Keratinocyte (primary cell): Measurements from ENCODE around the gene TRAT1. TPM values are rescaled to one million over a fixed set of nuclear protein-coding genes. Genes with fewer than 3 reads are reported as not detected.

ENCODE experiments used
- DNase-seq: peaks from one replicate; pipeline ENCODE4 v3.0.0-alpha.2; 2011; ENCODE audit warnings: low read depth, missing footprints, low spot score
- FAIRE-seq: peaks from 2 replicates; lab custom pipeline; 2011; peaks lifted over from hg19 to GRCh38; lab: Jason Lieb, UNC
- H2AFZ ChIP-seq: 2 replicates; pipeline ENCODE4 v1.6.0; 2012; ENCODE audit warnings: low read length, control low read depth, inconsistent platforms; ENCODE audit not compliant: control insufficient read depth
- H3K27ac ChIP-seq: 2 replicates; pipeline ENCODE4 v1.5.1; 2011; ENCODE audit warnings: low read length; ENCODE audit not compliant: control insufficient read depth, insufficient read depth
- H3K27me3 ChIP-seq: 3 replicates; pipeline ENCODE4 v1.6.0; 2011; ENCODE audit warnings: low read length; ENCODE audit not compliant: control insufficient read depth, insufficient read depth; ENCODE audit errors: extremely low read depth
- H3K36me3 ChIP-seq, 2 experiments: 2 replicates in 1 of 2; 3 replicates in 1 of 2; pipeline ENCODE4 v1.5.1; 2011; ENCODE audit warnings: low read length in 2 of 2, mild to moderate bottlenecking in 1 of 2; ENCODE audit not compliant: control insufficient read depth in 2 of 2, insufficient read depth in 2 of 2; ENCODE audit errors: extremely low read depth in 1 of 2
- H3K4me1 ChIP-seq: 3 replicates; pipeline ENCODE4 v1.5.1; 2011; ENCODE audit warnings: low read length; ENCODE audit not compliant: control insufficient read depth, insufficient read depth; ENCODE audit errors: extremely low read depth
- H3K4me2 ChIP-seq: 3 replicates; pipeline ENCODE4 v1.6.0; 2011; ENCODE audit warnings: low read depth, low read length; ENCODE audit not compliant: control insufficient read depth, insufficient read depth; ENCODE audit errors: extremely low read depth
- H3K4me3 ChIP-seq, 3 experiments: fragments of 200-600 bp in 1 of 3; sonication (generic) in 1 of 3; 2 replicates in 2 of 3; 3 replicates in 1 of 3; pipeline ENCODE4 v1.5.1; 2011 to 2016; ENCODE audit warnings: low read length in 3 of 3, mild to moderate bottlenecking in 3 of 3, control low read depth in 2 of 3, inconsistent platforms in 1 of 3, low read depth in 1 of 3, mixed read lengths in 1 of 3, mixed run types in 1 of 3, moderate library complexity in 1 of 3; ENCODE audit not compliant: control insufficient read depth in 2 of 3, insufficient read depth in 2 of 3; ENCODE audit errors: extremely low read depth in 1 of 3
- H3K79me2 ChIP-seq: 2 replicates; pipeline ENCODE4 v1.6.0; 2012; ENCODE audit warnings: low read length; ENCODE audit not compliant: control insufficient read depth, insufficient read depth
- H3K9ac ChIP-seq: 3 replicates; pipeline ENCODE4 v1.6.0; 2011; ENCODE audit warnings: low read length; ENCODE audit not compliant: control insufficient read depth, insufficient read depth; ENCODE audit errors: extremely low read depth
- H3K9me1 ChIP-seq: 3 replicates; pipeline ENCODE4 v1.6.0; 2011; ENCODE audit warnings: low read length; ENCODE audit not compliant: control insufficient read depth, insufficient read depth; ENCODE audit errors: extremely low read depth
- H3K9me3 ChIP-seq: 2 replicates; pipeline ENCODE4 v1.5.1; 2012; ENCODE audit warnings: low read depth, low read length; ENCODE audit not compliant: control insufficient read depth
- H4K20me1 ChIP-seq: 3 replicates; pipeline ENCODE4 v1.6.0; 2011; ENCODE audit warnings: low read length; ENCODE audit not compliant: control insufficient read depth, insufficient read depth; ENCODE audit errors: extremely low read depth
- CTCF ChIP-seq, 3 experiments: IDR thresholded peaks in 1 of 3; conservative IDR thresholded peaks in 1 of 3; optimal IDR thresholded peaks in 1 of 3; 2 replicates in 2 of 3; 3 replicates in 1 of 3; pipeline versions ENCODE3 to v1.5.1; 2011; ENCODE audit warnings: low read length in 3 of 3, mild to moderate bottlenecking in 3 of 3, moderate library complexity in 2 of 3, control low read depth in 1 of 3, inconsistent platforms in 1 of 3; ENCODE audit not compliant: insufficient read depth in 2 of 3; ENCODE audit errors: extremely low read depth in 1 of 3
- EZH2 ChIP-seq: IDR thresholded peaks from one replicate; pipeline ENCODE4 v1.6.1; 2012; ENCODE audit warnings: inconsistent platforms, mild to moderate bottlenecking, low read length, moderate library complexity
- dilution Hi-C: fragments of 300-500 bp; cut with MboI; formaldehyde crosslinking; loops from one replicate; pipeline ENCODE4 v1.7.0; 2020; ENCODE audit warnings: low sequenced_read_pairs; ENCODE audit not compliant: extremely low pct_ligation_motif_present
- polyA plus RNA-seq, 5 experiments: library from polyadenylated mRNA; depleted of rRNA in 3 of 5; stranded (reverse) in 3 of 5; stranded (forward) in 1 of 5; unstranded in 1 of 5; fragments of >200 nt; gene quantifications; 1 replicate in 1 of 5; 2 replicates in 3 of 5; 3 replicates in 1 of 5; pipeline versions ENCODE4 v1.2.1 to v1.2.3, GENCODE V29; 2011 to 2012; ENCODE audit warnings: missing spikeins in 2 of 5, low read depth in 1 of 5, low replicate concordance in 1 of 5

The TRAT1 gene
- polyA plus RNA-seq, 1 donor (not counting 4 experiments of a cell fraction or from before 2014, with no cell fraction given) = not detected

GRCh38 chr3:108791473-108791872 lies 31.1 kb upstream of the TRAT1 start:
- H3K9me3 ChIP-seq = no peaks in the 10 kb centered on the region
- DNase-seq (no peak), FAIRE-seq (no peak)
- no peak overlapping the region for H3K27ac ChIP-seq
- no peak overlapping the region for H3K9ac ChIP-seq
- dilution Hi-C loops = no loop called here
- H4K20me1 ChIP-seq = no peaks in the 10 kb centered on the region
- no peaks in the 10 kb centered on the region for H3K27me3 ChIP-seq
- no peak overlapping the region for H3K4me3 ChIP-seq
- H3K4me2 ChIP-seq = no peak overlapping the region
- no peaks in the 10 kb centered on the region for H3K9me1 ChIP-seq
- H3K79me2 ChIP-seq = no peaks in the 10 kb centered on the region
- H3K4me1 ChIP-seq = no peaks in the 10 kb centered on the region
- TF ChIP-seq CTCF (optimal IDR thresholded peaks at IDR 0.05 in 1 of 3, IDR thresholded peaks at IDR 0.05 in 1 of 3, conservative IDR thresholded peaks at IDR 0.05 in 1 of 3; ENCODE audit: extremely low read depth in 1 of 3, insufficient read depth in 2 of 3, low read length in 3 of 3) (no peak), EZH2 (no peak)
- H2AFZ ChIP-seq = no peak overlapping the region
- H3K36me3 ChIP-seq = no peaks in the 10 kb centered on the region

GRCh38 chr3:108804437-108804836 lies 18.1 kb upstream of the TRAT1 start:
- Histone ChIP-seq H3K4me3 (no peak overlapping the region), H3K4me2 (no peak overlapping the region), H3K27me3 (no peaks in the 10 kb centered on the region), H3K79me2 (no peaks in the 10 kb centered on the region), H4K20me1 (no peaks in the 10 kb centered on the region), H2AFZ (no peak overlapping the region), H3K9ac (no peak overlapping the region), H3K36me3 (no peaks in the 10 kb centered on the region), H3K9me1 (no peaks in the 10 kb centered on the region), H3K9me3 (no peaks in the 10 kb centered on the region), H3K4me1 (no peaks in the 10 kb centered on the region), H3K27ac (no peak overlapping the region)
- FAIRE-seq (no peak), DNase-seq (no peak)
- TF ChIP-seq CTCF (optimal IDR thresholded peaks at IDR 0.05 in 1 of 3, IDR thresholded peaks at IDR 0.05 in 1 of 3, conservative IDR thresholded peaks at IDR 0.05 in 1 of 3; ENCODE audit: extremely low read depth in 1 of 3, insufficient read depth in 2 of 3, low read length in 3 of 3) = no peak
- TF ChIP-seq EZH2 = no peak
- dilution Hi-C loops = no loop called here
